Heart left ventricle (tissue), 13 donors: ENCODE results near the gene GPR152.

Source experiments
- CTCF ChIP-seq, 12 donors: fragments of 200-600 bp; sonication (generic) in 4 of 12; IDR thresholded peaks; one replicate each; pipeline versions ENCODE4 v1.5.0 to v1.8.0; 2018 to 2022; ENCODE audit warnings: antibody characterized with exemption in 12 of 12, mild to moderate bottlenecking in 5 of 12
- POLR2A ChIP-seq, 2 donors: fragments of 450-650 bp; IDR thresholded peaks; one replicate each; pipeline ENCODE4 v1.6.1; 2017; ENCODE audit warnings: antibody characterized with exemption in 2 of 2, mild to moderate bottlenecking in 2 of 2, moderate library complexity in 2 of 2
- donor health status: ischemic (EF 13 %, LVEDD 7.1; RV severe dilation, severe dysfunction).
- donor health status: DM: no; HTN: yes; CAD: no.
- donor health status: DM: no; HTN: no; CAD: no.
- donor health status: ischemic (EF 25% LVEDD 6.9; RV normal size, moderate dysfunction).
- donor health status: ischemic (EF 25% LVEDD 5.7; RV mildly dilated, moderate dysfunction).
- donor health status: ischemic (EF 35%, LVEDD 5.7; RV mildly dilated, moderate dysfunction).
- donor health status: nonischemic (EF 11% LVEDD 7.7; RV severe dilation, severe dysfunction).
- donor health status: DM: yes; HTN: yes; CAD: no.
- donor health status: PGD.
- donor health status: ischemic (EF 29% LVEDD 5.4; RV normal size, mild dysfunction).
- donor health status: nonischemic (EF 23%, LVEDD 6.1; RV moderate dilation, normal function).

GRCh38 chr11:67436459-67437081 is 16.0 kb downstream of the GPR152 start:
- TF ChIP-seq CTCF (IDR thresholded peaks at IDR 0.05) (no peak), POLR2A (IDR thresholded peaks at IDR 0.05) (no peak)
